ENCODE results near the gene NCLN. TPM values are rescaled to one million over a fixed set of nuclear protein-coding genes. Genes with fewer than 3 reads are reported as not detected.
"Not testable (repeated sequence)": the region's sequence is repeated elsewhere in the genome, so short reads cannot be mapped to it uniquely, and the experiment has no call there.

Gene NCLN
- total RNA-seq, 1 experiment from 2014 or later, result 31.4 TPM

- DNase-seq (ENCODE audit: extremely low read depth, low read depth), result not testable (repeated sequence)
Measured at GRCh38 chr19:3154447-3154846, 31.3 kb upstream of the NCLN start.

GRCh38 chr19:3154957-3155736 is 30.6 kb upstream of the NCLN start:
- peak; percentile 95 for DNase-seq (ENCODE audit: extremely low read depth, low read depth)

GRCh38 chr19:3157096-3157845 is 28.5 kb upstream of the NCLN start:
- no peak for DNase-seq (ENCODE audit: extremely low read depth, low read depth)

- no peak for DNase-seq (ENCODE audit: extremely low read depth, low read depth)
Measured at GRCh38 chr19:3159565-3159964, 26.2 kb upstream of the NCLN start.

GRCh38 chr19:3160219-3160618 is 25.5 kb upstream of the NCLN start:
- no peak for DNase-seq (ENCODE audit: extremely low read depth, low read depth)

- DNase-seq (ENCODE audit: extremely low read depth, low read depth), result no peak
Measured at GRCh38 chr19:3161453-3161852, 24.3 kb upstream of the NCLN start.

GRCh38 chr19:3162418-3163229 is 23.1 kb upstream of the NCLN start:
- no peak for DNase-seq (ENCODE audit: extremely low read depth, low read depth)

GRCh38 chr19:3163230-3163886 is 22.4 kb upstream of the NCLN start:
- DNase-seq (ENCODE audit: extremely low read depth, low read depth), result peak; percentile 58

- DNase-seq (ENCODE audit: extremely low read depth, low read depth), result no peak
Measured at GRCh38 chr19:3163943-3164342, 21.8 kb upstream of the NCLN start.

- DNase-seq (ENCODE audit: extremely low read depth, low read depth), result no peak
Measured at GRCh38 chr19:3167533-3168272, 18.0 kb upstream of the NCLN start.

- DNase-seq (ENCODE audit: extremely low read depth, low read depth), result no peak
Measured at GRCh38 chr19:3171894-3172672, 13.6 kb upstream of the NCLN start.

- DNase-seq (ENCODE audit: extremely low read depth, low read depth), result not testable (repeated sequence)
Measured at GRCh38 chr19:3172673-3173000, 13.1 kb upstream of the NCLN start.

- peak; percentile 43 for DNase-seq (ENCODE audit: extremely low read depth, low read depth)
Measured at GRCh38 chr19:3175781-3176714, 9.7 kb upstream of the NCLN start.

GRCh38 chr19:3176715-3177501 is 8.8 kb upstream of the NCLN start:
- peak; percentile 48 for DNase-seq (ENCODE audit: extremely low read depth, low read depth)

GRCh38 chr19:3178377-3178972 is 7.3 kb upstream of the NCLN start, which contains the start of gene S1PR4:
Gene S1PR4, plus strand, starts transcription at chr19:3178769. Its CDS starts 24 bp downstream, at chr19:3178793.
- DNase-seq (ENCODE audit: extremely low read depth, low read depth), result no peak

GRCh38 chr19:3178973-3179738 is 6.6 kb upstream of the NCLN start:
- no peak for DNase-seq (ENCODE audit: extremely low read depth, low read depth)

Measured in NCI-H460 (cell line).